ENCODE results near the gene NBR1.

Gene NBR1

DNA sequence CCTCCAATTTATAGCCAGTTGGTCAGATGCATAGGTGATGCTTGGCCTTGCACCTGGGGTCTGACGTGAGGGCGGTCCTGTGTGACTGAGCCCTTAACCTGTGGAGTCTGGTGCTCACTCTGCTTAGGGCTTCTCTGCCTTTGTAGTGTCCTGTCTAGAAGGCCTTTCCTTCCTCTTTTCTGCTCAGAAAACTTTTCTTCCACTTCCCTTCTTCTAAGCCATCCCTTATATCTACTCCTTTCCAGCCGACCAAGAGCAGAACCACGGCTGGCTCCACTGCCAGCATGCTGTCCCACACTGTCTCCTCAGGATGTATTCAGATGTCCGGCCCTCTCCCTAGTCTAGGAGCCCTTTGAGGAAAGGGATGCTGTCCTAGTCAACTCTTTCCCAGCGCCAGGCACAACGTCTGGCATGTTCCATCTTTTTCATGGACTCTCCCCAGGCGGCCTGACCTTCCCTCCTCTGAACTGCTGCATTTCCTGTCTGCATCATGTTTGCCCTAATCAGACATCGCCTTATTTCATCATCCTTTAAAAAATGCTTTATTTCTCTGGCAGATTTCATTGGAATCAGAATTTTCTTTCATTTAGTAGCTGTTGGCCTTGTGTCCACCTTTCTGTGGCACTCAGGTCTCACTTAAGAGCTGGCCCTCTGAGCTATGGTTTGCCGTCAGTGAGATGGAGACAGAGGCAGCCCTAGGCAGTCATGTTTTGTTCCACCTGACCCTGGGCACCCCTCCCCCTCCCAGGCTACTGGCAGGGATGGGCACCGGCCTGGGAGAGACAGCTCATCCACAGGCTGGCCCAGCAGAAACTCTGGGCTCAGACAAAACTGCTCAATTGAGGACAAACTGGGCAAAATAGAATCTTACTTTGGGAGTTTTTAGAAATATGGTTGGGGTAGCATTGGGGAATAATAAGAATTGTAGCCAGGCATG, 30.4 kb upstream of the NBR1 start:
- H3K27me3 ChIP-seq (ENCODE audit: control insufficient read depth, low read length): no peaks in the 10 kb centered on the region
- no peaks in the 10 kb centered on the region for H3K9me2 ChIP-seq (replicated peaks; ENCODE audit: control insufficient read depth, low read length)
- no peak overlapping the region for H3K4me2 ChIP-seq (ENCODE audit: low read length)
- peaks cover 28% of the 10 kb centered on the region for H3K4me1 ChIP-seq (ENCODE audit: control insufficient read depth, low read length)
- H3K9me3 ChIP-seq (ENCODE audit: control insufficient read depth, insufficient read depth, low read length): no peaks in the 10 kb centered on the region
- H3K27ac ChIP-seq (ENCODE audit: low read depth, low read length): no peak overlapping the region
- H4K20me1 ChIP-seq (ENCODE audit: control insufficient read depth, insufficient read depth, low read depth, low read length): no peaks in the 10 kb centered on the region
- H3K36me3 ChIP-seq (ENCODE audit: control insufficient read depth, low read length): peaks cover 5% of the 10 kb centered on the region
- H3K4me3 ChIP-seq (ENCODE audit: low read length): no peak overlapping the region
- H3K79me2 ChIP-seq (ENCODE audit: control insufficient read depth, low read length): 0 out of 2 replicates have a peak, but pooled peaks cover 1% of the 10 kb centered on the region
- TF ChIP-seq, protein P1, sequence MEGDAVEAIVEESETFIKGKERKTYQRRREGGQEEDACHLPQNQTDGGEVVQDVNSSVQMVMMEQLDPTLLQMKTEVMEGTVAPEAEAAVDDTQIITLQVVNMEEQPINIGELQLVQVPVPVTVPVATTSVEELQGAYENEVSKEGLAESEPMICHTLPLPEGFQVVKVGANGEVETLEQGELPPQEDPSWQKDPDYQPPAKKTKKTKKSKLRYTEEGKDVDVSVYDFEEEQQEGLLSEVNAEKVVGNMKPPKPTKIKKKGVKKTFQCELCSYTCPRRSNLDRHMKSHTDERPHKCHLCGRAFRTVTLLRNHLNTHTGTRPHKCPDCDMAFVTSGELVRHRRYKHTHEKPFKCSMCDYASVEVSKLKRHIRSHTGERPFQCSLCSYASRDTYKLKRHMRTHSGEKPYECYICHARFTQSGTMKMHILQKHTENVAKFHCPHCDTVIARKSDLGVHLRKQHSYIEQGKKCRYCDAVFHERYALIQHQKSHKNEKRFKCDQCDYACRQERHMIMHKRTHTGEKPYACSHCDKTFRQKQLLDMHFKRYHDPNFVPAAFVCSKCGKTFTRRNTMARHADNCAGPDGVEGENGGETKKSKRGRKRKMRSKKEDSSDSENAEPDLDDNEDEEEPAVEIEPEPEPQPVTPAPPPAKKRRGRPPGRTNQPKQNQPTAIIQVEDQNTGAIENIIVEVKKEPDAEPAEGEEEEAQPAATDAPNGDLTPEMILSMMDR (IDR thresholded peaks at IDR 0.05; ENCODE audit: low read depth, low read length, poor library complexity, severe bottlenecking): no peak
- TF ChIP-seq EZH2phosphoT487 (IDR thresholded peaks at IDR 0.05; ENCODE audit: borderline replicate concordance, low read length): no peak
- no peaks in the 10 kb centered on the region for H3F3A ChIP-seq (ENCODE audit: control insufficient read depth, insufficient read depth)

DNA sequence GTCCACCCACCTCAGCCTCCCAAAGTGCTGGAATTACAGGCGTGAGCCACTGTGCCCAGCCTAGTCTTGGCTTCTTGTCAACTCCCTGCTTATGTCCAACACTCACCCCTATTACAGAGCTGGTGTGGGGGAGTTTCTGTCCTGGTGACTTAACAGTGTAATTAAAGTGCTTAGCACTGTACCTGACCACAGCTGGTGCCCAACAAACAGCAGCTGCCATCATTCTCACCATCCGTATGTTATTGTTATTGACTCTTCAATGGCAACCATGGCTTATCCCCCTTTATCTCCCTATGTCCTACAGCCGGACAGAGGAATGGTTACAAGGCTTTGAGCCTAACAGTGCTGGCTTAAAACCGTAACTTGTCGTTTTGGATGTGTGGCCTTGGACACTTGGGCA, 28.9 kb upstream of the NBR1 start:
- Histone ChIP-seq H3K4me3 (ENCODE audit: low read length) (no peak overlapping the region), H3K4me2 (ENCODE audit: low read length) (no peak overlapping the region), H3K27ac (ENCODE audit: low read depth, low read length) (no peak overlapping the region), H4K20me1 (ENCODE audit: control insufficient read depth, insufficient read depth, low read depth, low read length) (no peaks in the 10 kb centered on the region), H3K4me1 (ENCODE audit: control insufficient read depth, low read length) (peaks cover 14% of the 10 kb centered on the region), H3K36me3 (ENCODE audit: control insufficient read depth, low read length) (0 out of 2 replicates have a peak, but pooled peaks cover 4% of the 10 kb centered on the region), H3F3A (ENCODE audit: control insufficient read depth, insufficient read depth) (no peaks in the 10 kb centered on the region), H3K79me2 (ENCODE audit: control insufficient read depth, low read length) (no peaks in the 10 kb centered on the region), H3K9me2 (replicated peaks; ENCODE audit: control insufficient read depth, low read length) (no peaks in the 10 kb centered on the region), H3K9me3 (ENCODE audit: control insufficient read depth, insufficient read depth, low read length) (no peaks in the 10 kb centered on the region), H3K27me3 (ENCODE audit: control insufficient read depth, low read length) (no peaks in the 10 kb centered on the region)
- TF ChIP-seq, protein P1 (IDR thresholded peaks at IDR 0.05; ENCODE audit: low read depth, low read length, poor library complexity, severe bottlenecking): no peak
- TF ChIP-seq EZH2phosphoT487 (IDR thresholded peaks at IDR 0.05; ENCODE audit: borderline replicate concordance, low read length): no peak

DNA sequence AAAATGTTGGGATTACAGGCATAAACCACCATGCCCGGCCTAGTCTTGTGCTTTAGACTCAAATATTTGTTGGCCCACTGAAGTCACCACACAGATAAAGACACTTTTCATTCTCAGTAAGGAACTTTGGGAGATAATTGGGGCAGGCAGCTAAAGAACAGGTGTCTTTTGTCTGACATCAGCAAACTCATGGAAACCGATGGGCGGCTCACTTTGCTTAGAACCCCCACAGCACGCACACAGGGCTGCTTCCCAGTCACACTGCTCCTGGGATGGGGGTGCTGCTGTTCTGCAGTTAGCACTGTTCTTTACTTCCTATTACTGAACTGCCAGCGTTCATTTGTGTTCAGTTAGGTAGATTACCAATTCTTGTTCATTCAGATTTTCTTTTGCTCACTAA, 27.8 kb upstream of the NBR1 start:
- no peaks in the 10 kb centered on the region for H3K27me3 ChIP-seq (ENCODE audit: control insufficient read depth, low read length)
- H3K9me3 ChIP-seq (ENCODE audit: control insufficient read depth, insufficient read depth, low read length): no peaks in the 10 kb centered on the region
- peaks cover 14% of the 10 kb centered on the region for H3K4me1 ChIP-seq (ENCODE audit: control insufficient read depth, low read length)
- no peaks in the 10 kb centered on the region for H3F3A ChIP-seq (ENCODE audit: control insufficient read depth, insufficient read depth)
- H3K4me2 ChIP-seq (ENCODE audit: low read length): no peak overlapping the region
- no peak overlapping the region for H3K4me3 ChIP-seq (ENCODE audit: low read length)
- H3K36me3 ChIP-seq (ENCODE audit: control insufficient read depth, low read length): 0 out of 2 replicates have a peak, but pooled peaks cover 4% of the 10 kb centered on the region
- no peaks in the 10 kb centered on the region for H4K20me1 ChIP-seq (ENCODE audit: control insufficient read depth, insufficient read depth, low read depth, low read length)
- TF ChIP-seq EZH2phosphoT487 (IDR thresholded peaks at IDR 0.05; ENCODE audit: borderline replicate concordance, low read length): no peak
- no peaks in the 10 kb centered on the region for H3K9me2 ChIP-seq (replicated peaks; ENCODE audit: control insufficient read depth, low read length)
- no peak overlapping the region for H3K27ac ChIP-seq (ENCODE audit: low read depth, low read length)
- H3K79me2 ChIP-seq (ENCODE audit: control insufficient read depth, low read length): no peaks in the 10 kb centered on the region

DNA sequence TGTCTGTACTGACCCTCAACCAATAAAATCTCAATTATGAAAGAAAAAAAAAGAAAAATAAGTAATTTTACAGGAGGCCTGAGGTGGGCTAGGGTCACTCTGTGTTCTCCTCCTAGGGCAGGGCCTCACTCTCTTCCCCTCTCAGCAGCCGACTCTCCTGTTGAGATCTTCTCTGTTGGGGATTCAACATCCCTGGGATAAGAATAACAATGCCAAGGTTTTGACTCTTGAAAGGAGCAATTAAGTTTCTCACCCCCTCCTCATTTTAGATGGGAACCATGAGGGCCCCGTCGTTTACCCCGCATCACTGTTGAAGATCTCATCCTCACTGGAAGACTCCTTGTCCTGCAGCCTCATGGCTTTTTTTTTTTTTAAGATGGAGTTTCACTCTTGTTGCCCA, 24.4 kb upstream of the NBR1 start:
- Histone ChIP-seq H3K4me3 (ENCODE audit: low read length) (no peak overlapping the region), H3K27ac (ENCODE audit: low read depth, low read length) (no peak overlapping the region), H3K36me3 (ENCODE audit: control insufficient read depth, low read length) (0 out of 2 replicates have a peak, but pooled peaks cover 4% of the 10 kb centered on the region), H3K27me3 (ENCODE audit: control insufficient read depth, low read length) (no peaks in the 10 kb centered on the region), H3K79me2 (ENCODE audit: control insufficient read depth, low read length) (no peaks in the 10 kb centered on the region), H3K9me2 (replicated peaks; ENCODE audit: control insufficient read depth, low read length) (no peaks in the 10 kb centered on the region), H4K20me1 (ENCODE audit: control insufficient read depth, insufficient read depth, low read depth, low read length) (no peaks in the 10 kb centered on the region), H3F3A (ENCODE audit: control insufficient read depth, insufficient read depth) (no peaks in the 10 kb centered on the region), H3K9me3 (ENCODE audit: control insufficient read depth, insufficient read depth, low read length) (no peaks in the 10 kb centered on the region), H3K4me1 (ENCODE audit: control insufficient read depth, low read length) (no peaks in the 10 kb centered on the region), H3K4me2 (ENCODE audit: low read length) (no peak overlapping the region)
- TF ChIP-seq, protein P1 (IDR thresholded peaks at IDR 0.05; ENCODE audit: low read depth, low read length, poor library complexity, severe bottlenecking): no peak
- no peak for TF ChIP-seq EZH2phosphoT487 (IDR thresholded peaks at IDR 0.05; ENCODE audit: borderline replicate concordance, low read length)
